K562 (cell line): Measurements from ENCODE around the gene NRSN2. TPM values are rescaled to one million over a fixed set of nuclear protein-coding genes. Genes with fewer than 3 reads are reported as not detected.

ENCODE experiments used
- ATF1 ChIP-seq, 2 experiments: fragments of 450-650 bp in 1 of 2; IDR thresholded peaks; 2 replicates each; pipeline ENCODE4 v1.6.1; 2016; ENCODE audit warnings: missing compliant biosample characterization in 1 of 2, missing genetic modification characterization in 1 of 2
- E2F3 ChIP-seq: fragments of 250-450 bp; sonication (Bioruptor Pico); IDR thresholded peaks from 2 replicates; pipeline ENCODE4 v1.4.0; 2020; ENCODE audit warnings: mild to moderate bottlenecking
- FOS ChIP-seq: IDR thresholded peaks from 3 replicates; pipeline ENCODE4 v1.6.1; 2011; ENCODE audit not compliant: insufficient read length; ENCODE audit errors: extremely low read depth
- FOSL1 ChIP-seq: fragments of 200-800 bp; sonication (Bioruptor generic); conservative IDR thresholded peaks from 2 replicates; pipeline ENCODE4 v1.6.1; 2016; ENCODE audit warnings: missing genetic modification characterization, missing compliant biosample characterization
- JUN ChIP-seq, 2 experiments: sonication (generic) in 1 of 2; formaldehyde crosslinking in 1 of 2; IDR thresholded peaks; 2 replicates each; pipeline versions ENCODE4 v1.6.1 to v1.8.0; 2012 to 2022; ENCODE audit warnings: borderline replicate concordance in 2 of 2, mild to moderate bottlenecking in 2 of 2, improper control_type of control experiment in 1 of 2, low read depth in 1 of 2, low read length in 1 of 2, missing genetic modification reagents in 1 of 2
- KDM5B ChIP-seq: fragments of 200-600 bp; sonication (generic); IDR thresholded peaks from 2 replicates; pipeline ENCODE4 v1.6.1; 2012; ENCODE audit warnings: low read depth, mild to moderate bottlenecking, moderate library complexity, low read length, control low read depth, inconsistent platforms; ENCODE audit not compliant: insufficient replicate concordance
- MAFG ChIP-seq: fragments of 450-650 bp; conservative IDR thresholded peaks from 2 replicates; pipeline ENCODE4 v1.6.1; 2016; ENCODE audit warnings: missing genetic modification characterization, missing compliant biosample characterization
- RBM17 ChIP-seq: fragments of 200-400 bp; formaldehyde crosslinking; IDR thresholded peaks from 2 replicates; pipeline ENCODE4 v1.6.1; 2017; ENCODE audit warnings: low read depth, mild to moderate bottlenecking, low read length, borderline replicate concordance
- TCFL5 ChIP-seq: fragments of 250-450 bp; sonication (Bioruptor Pico); conservative IDR thresholded peaks from 2 replicates; pipeline ENCODE4 v1.6.1; 2021; ENCODE audit warnings: mild to moderate bottlenecking, moderate library complexity, matching md5 sums
- ZEB2 ChIP-seq: fragments of 450-650 bp; IDR thresholded peaks from 2 replicates; pipeline ENCODE4 v1.6.1; 2016
- ZNF57 ChIP-seq: fragments of 450-650 bp; formaldehyde crosslinking; IDR thresholded peaks from 2 replicates; pipeline ENCODE4 v1.4.0; 2020; ENCODE audit warnings: mild to moderate bottlenecking, moderate library complexity
- ZNF583 ChIP-seq: fragments of 250-450 bp; sonication (Bioruptor Pico); IDR thresholded peaks from 2 replicates; pipeline ENCODE4 v1.4.0; 2020
- ZNF778 ChIP-seq: fragments of 450-650 bp; formaldehyde crosslinking; IDR thresholded peaks from 2 replicates; pipeline ENCODE4 v1.4.0; 2020; ENCODE audit warnings: mild to moderate bottlenecking, moderate library complexity
- polyA plus RNA-seq, 8 experiments: library from polyadenylated mRNA; depleted of rRNA in 4 of 8; stranded (reverse) in 5 of 8; unstranded in 3 of 8; fragments of >200 nt; fragmentation: Nextera tagmentation in 2 of 8; fragmentation: Illumina TruSeq in 1 of 8; extraction: Ambion mirVana in 2 of 8; extraction: Trizol in 1 of 8; gene quantifications; 2 replicates each; pipeline versions ENCODE4 v1.2.1 to v1.2.3, GENCODE V29; 2011 to 2014; ENCODE audit warnings: inconsistent platforms in 1 of 8, missing spikeins in 1 of 8
- total RNA-seq, 7 experiments: library from RNA; depleted of rRNA in 6 of 7; stranded (reverse); fragments of >200 nt in 6 of 7; fragmentation: Illumina TruSeq in 2 of 7; extraction: Trizol in 2 of 7; gene quantifications; 2 replicates each; pipeline versions ENCODE4 v1.2.1 to v1.2.3, GENCODE V29; 2011 to 2021; ENCODE audit warnings: low replicate concordance in 1 of 7
- TF ChIP-seq, protein P1 (sequence below), 2 experiments: fragments of 450-650 bp in 1 of 2; sonication (generic) in 1 of 2; formaldehyde crosslinking in 1 of 2; IDR thresholded peaks in 1 of 2; conservative IDR thresholded peaks in 1 of 2; 2 replicates each; pipeline versions ENCODE4 v1.6.1 to v1.8.1; 2016 to 2023; ENCODE audit warnings: mild to moderate bottlenecking in 2 of 2, moderate library complexity in 2 of 2, inconsistent platforms in 1 of 2, missing genetic modification reagents in 1 of 2
- TF ChIP-seq, protein P2 (sequence below): fragments of 200-600 bp; sonication (generic); IDR thresholded peaks from one replicate; pipeline ENCODE4 v1.6.1; 2012; ENCODE audit warnings: mild to moderate bottlenecking, low read depth, low read length, inconsistent platforms

NRSN2 gene
- total and polyA plus RNA-seq, 9 of the 15 experiments (the other 6 are each of a cell fraction or from before 2014, with no cell fraction given) = 7.5 to 29.7 (median 11.1) TPM

DNA sequence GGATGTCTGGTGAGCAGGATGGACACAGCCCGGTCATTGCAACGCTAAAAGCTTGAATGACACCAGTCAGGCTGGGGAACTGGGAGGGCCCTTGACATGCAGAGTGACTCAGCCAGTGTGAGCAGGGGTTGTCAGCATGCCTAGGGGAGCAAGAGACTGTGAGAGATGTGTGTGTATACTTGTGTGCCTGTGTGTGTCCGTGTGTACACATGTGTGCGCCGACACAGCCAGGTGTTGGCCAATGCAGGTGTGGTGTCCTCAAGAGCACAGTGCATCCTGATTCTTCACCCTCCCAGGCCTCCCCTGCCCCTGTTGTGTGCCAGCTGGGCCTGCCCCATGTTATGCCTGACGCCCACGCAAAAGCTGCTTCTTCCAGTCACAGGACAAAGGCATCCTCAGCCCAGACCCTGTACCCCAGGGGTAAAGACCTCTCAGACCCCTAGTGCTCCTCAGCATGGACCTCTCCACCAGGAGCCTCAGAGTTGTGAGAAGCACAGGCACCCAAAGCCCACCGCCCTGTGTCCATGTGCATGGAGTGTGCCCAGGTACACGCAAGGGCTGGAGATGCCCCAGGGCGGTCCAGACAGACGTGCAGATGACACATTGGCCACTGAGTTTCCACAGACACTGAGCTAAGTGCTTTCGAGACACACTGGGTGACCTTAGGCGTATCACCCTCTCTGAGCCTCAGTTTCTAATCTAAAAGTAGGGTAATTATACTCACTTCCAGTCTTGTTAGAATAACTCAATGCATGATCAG, 16.6 kb downstream of the NRSN2 start (continued):
- TF ChIP-seq, protein P1, sequence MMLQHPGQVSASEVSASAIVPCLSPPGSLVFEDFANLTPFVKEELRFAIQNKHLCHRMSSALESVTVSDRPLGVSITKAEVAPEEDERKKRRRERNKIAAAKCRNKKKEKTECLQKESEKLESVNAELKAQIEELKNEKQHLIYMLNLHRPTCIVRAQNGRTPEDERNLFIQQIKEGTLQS (IDR thresholded peaks at IDR 0.05) = peak; percentile 66
- TF ChIP-seq, protein P1 (CRISPR knock-in tag; conservative IDR thresholded peaks at IDR 0.05) = no peak
- TF ChIP-seq ZEB2 = no peak
- peak; percentile 60 for TF ChIP-seq FOSL1 (tag)
- TF ChIP-seq MAFG (tag) = 0 out of 2 replicates have a peak, but pooled peaks have one; percentile 4
- TF ChIP-seq ATF1 (CRISPR knock-in tag; IDR thresholded peaks at IDR 0.05) = no peak
- 0 out of 2 replicates have a peak, but pooled peaks have one; percentile 14 for TF ChIP-seq ATF1 (tag; IDR thresholded peaks at IDR 0.05)
- TF ChIP-seq KDM5B = peak; percentile 37
- TF ChIP-seq ZNF57 (CRISPR knock-in tag) = no peak
- TF ChIP-seq ZNF583 (CRISPR knock-in tag) = no peak
- TF ChIP-seq, protein P2, sequence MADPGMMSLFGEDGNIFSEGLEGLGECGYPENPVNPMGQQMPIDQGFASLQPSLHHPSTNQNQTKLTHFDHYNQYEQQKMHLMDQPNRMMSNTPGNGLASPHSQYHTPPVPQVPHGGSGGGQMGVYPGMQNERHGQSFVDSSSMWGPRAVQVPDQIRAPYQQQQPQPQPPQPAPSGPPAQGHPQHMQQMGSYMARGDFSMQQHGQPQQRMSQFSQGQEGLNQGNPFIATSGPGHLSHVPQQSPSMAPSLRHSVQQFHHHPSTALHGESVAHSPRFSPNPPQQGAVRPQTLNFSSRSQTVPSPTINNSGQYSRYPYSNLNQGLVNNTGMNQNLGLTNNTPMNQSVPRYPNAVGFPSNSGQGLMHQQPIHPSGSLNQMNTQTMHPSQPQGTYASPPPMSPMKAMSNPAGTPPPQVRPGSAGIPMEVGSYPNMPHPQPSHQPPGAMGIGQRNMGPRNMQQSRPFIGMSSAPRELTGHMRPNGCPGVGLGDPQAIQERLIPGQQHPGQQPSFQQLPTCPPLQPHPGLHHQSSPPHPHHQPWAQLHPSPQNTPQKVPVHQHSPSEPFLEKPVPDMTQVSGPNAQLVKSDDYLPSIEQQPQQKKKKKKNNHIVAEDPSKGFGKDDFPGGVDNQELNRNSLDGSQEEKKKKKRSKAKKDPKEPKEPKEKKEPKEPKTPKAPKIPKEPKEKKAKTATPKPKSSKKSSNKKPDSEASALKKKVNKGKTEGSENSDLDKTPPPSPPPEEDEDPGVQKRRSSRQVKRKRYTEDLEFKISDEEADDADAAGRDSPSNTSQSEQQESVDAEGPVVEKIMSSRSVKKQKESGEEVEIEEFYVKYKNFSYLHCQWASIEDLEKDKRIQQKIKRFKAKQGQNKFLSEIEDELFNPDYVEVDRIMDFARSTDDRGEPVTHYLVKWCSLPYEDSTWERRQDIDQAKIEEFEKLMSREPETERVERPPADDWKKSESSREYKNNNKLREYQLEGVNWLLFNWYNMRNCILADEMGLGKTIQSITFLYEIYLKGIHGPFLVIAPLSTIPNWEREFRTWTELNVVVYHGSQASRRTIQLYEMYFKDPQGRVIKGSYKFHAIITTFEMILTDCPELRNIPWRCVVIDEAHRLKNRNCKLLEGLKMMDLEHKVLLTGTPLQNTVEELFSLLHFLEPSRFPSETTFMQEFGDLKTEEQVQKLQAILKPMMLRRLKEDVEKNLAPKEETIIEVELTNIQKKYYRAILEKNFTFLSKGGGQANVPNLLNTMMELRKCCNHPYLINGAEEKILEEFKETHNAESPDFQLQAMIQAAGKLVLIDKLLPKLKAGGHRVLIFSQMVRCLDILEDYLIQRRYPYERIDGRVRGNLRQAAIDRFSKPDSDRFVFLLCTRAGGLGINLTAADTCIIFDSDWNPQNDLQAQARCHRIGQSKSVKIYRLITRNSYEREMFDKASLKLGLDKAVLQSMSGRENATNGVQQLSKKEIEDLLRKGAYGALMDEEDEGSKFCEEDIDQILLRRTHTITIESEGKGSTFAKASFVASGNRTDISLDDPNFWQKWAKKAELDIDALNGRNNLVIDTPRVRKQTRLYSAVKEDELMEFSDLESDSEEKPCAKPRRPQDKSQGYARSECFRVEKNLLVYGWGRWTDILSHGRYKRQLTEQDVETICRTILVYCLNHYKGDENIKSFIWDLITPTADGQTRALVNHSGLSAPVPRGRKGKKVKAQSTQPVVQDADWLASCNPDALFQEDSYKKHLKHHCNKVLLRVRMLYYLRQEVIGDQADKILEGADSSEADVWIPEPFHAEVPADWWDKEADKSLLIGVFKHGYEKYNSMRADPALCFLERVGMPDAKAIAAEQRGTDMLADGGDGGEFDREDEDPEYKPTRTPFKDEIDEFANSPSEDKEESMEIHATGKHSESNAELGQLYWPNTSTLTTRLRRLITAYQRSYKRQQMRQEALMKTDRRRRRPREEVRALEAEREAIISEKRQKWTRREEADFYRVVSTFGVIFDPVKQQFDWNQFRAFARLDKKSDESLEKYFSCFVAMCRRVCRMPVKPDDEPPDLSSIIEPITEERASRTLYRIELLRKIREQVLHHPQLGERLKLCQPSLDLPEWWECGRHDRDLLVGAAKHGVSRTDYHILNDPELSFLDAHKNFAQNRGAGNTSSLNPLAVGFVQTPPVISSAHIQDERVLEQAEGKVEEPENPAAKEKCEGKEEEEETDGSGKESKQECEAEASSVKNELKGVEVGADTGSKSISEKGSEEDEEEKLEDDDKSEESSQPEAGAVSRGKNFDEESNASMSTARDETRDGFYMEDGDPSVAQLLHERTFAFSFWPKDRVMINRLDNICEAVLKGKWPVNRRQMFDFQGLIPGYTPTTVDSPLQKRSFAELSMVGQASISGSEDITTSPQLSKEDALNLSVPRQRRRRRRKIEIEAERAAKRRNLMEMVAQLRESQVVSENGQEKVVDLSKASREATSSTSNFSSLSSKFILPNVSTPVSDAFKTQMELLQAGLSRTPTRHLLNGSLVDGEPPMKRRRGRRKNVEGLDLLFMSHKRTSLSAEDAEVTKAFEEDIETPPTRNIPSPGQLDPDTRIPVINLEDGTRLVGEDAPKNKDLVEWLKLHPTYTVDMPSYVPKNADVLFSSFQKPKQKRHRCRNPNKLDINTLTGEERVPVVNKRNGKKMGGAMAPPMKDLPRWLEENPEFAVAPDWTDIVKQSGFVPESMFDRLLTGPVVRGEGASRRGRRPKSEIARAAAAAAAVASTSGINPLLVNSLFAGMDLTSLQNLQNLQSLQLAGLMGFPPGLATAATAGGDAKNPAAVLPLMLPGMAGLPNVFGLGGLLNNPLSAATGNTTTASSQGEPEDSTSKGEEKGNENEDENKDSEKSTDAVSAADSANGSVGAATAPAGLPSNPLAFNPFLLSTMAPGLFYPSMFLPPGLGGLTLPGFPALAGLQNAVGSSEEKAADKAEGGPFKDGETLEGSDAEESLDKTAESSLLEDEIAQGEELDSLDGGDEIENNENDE = no peak
- TF ChIP-seq JUN (IDR thresholded peaks at IDR 0.05; ENCODE audit: borderline replicate concordance, low read depth, low read length) = peak; percentile 27; the same call in 1 of the 2 replicates
- TF ChIP-seq JUN (CRISPR knock-in tag; IDR thresholded peaks at IDR 0.05; ENCODE audit: borderline replicate concordance) = no peak
- no peak for TF ChIP-seq ZNF778
- TF ChIP-seq E2F3 (CRISPR knock-in tag) = no peak
- TF ChIP-seq TCFL5 (CRISPR knock-in tag) = no peak
- TF ChIP-seq RBM17 = no peak
- TF ChIP-seq FOS = no peak
